GM18858 (cell line): ENCODE results near the gene SMIM36.
"Not testable (repeated sequence)": the region's sequence is repeated elsewhere in the genome, so short reads cannot be mapped to it uniquely, and the experiment has no call there.

Experiments used
- ATAC-seq: cut with Tn5 transposase; IDR thresholded peaks from one replicate; pipeline ENCODE4 v1.9.1; 2021; ENCODE audit not compliant: unreplicated experiment

SMIM36 gene

GRCh38 chr17:55456307-55457240 lies 54.7 kb downstream of the SMIM36 start:
- no peak for ATAC-seq

DNA sequence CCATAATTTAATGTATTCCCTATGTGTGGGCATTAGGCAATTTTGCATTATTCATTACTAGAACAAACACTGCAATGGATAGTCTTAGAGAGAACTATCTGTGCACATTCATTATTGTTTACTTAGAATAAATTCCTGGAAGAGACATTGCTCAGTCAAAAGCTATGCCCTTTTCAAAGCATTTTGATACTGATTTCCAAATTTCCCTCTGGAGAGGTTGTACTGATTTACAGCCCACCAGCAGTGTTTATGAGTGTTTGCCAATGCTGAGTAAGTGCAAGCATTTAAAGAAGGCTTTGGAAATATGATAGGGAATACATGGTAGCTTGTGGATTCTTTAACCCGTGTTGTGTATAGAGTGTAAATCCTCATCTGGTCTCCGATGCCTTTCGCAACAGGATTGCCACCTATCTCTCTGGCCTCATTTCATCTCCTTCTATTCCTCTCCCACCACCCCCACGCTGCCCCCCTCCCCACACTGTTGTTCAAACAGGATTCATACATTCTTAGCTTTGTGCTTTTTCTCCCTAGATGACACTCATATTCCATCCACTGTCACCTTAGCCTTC lies 56.3 kb downstream of the SMIM36 start:
- no peak for ATAC-seq

GRCh38 chr17:55453839-55454557 lies 57.3 kb downstream of the SMIM36 start:
- ATAC-seq: no peak

GRCh38 chr17:55452139-55452790 lies 59.0 kb downstream of the SMIM36 start:
- peak; percentile 46 for ATAC-seq

GRCh38 chr17:55451758-55452138 lies 59.5 kb downstream of the SMIM36 start:
- no peak for ATAC-seq

- no peak for ATAC-seq
Observed at GRCh38 chr17:55451203-55451641, 60.0 kb downstream of the SMIM36 start.

- ATAC-seq: no peak
Observed at GRCh38 chr17:55450232-55450825, 60.9 kb downstream of the SMIM36 start.

- ATAC-seq: no peak
Observed at GRCh38 chr17:55448681-55449080, 62.6 kb downstream of the SMIM36 start.

GRCh38 chr17:55446581-55447205 lies 64.6 kb downstream of the SMIM36 start:
- ATAC-seq: no peak

- not testable (repeated sequence) for ATAC-seq
Observed at GRCh38 chr17:55446004-55446403, 65.2 kb downstream of the SMIM36 start.

GRCh38 chr17:55444471-55445441 lies 66.5 kb downstream of the SMIM36 start:
- ATAC-seq: peak; percentile 77

DNA sequence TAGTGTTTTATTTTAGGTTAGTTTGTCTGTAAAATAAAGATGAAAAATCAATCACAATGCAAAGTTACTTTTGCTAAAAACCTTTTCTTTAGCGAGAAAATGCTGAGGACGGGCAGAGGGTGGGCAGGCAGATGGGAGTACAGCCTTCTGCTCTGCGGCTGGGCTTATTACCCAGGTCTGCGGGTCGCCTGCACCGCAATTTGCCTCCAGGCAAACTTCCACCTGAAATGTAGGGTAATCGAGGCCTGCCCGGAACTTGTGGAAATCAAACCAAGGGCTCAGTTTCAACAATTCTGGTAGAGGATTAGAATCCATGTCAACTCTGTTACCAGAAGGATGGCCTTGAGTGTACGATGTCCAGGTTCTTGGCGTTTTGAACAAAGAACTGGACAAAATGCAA lies 67.3 kb downstream of the SMIM36 start:
- no peak for ATAC-seq

- no peak for ATAC-seq
Observed at GRCh38 chr17:55442953-55443683, 68.1 kb downstream of the SMIM36 start.

DNA sequence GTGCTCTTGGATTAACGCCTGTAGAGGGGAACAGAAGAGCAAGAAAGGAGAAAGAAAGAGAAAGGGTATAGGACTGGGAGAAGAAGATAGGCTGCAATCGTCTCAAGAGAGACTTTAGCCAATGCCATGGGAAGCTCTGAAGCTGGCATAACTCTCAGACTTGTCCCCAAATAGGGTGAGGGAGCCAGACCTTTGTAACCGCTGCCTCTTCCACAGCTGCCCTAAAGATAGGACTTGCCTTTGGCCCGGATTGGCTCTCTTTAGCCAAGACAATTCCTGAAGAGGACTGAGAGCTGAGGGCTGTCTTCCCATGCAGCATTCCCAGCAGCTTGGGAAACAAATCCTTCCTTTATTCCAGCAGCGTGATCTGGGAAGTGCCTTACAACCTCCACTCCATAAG lies 68.8 kb downstream of the SMIM36 start:
- no peak for ATAC-seq

DNA sequence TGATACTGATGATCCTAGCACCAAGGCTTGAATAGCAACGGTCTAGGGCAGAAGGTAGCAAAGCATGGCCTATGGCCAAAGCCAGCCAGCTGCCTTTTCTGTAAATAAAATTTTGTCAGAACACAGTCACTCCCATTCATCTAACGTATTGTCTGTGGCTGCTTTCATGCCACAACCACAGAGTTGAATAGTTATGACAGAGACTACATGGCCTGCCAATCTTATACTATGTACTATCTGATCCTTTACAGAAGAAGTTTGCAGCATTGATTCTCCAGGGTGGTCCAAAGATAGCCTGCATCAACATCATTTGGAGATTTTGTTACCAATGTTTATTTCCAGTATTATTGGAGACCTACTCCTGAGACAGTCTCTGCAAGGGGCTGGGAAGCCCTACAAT lies 69.7 kb downstream of the SMIM36 start:
- ATAC-seq: no peak

DNA sequence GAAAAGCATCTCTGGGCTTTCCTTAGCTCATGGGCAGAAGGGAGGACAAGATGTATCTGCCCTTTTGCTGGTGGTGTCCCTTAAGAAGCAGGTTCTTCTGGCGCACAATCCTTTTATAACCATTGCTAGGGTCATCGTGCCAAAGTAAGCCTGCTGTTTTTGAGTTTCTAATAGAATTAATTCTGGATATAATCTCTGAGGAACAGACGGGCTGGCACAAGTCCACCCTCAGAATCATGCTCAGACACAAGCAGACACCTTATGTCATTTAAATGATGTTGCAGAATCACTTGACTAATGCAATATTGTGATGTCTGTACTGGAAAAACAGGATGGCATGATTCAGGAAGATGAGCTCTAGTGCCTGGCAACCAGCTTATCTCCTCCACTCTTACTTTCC lies 70.9 kb downstream of the SMIM36 start:
- ATAC-seq: no peak

DNA sequence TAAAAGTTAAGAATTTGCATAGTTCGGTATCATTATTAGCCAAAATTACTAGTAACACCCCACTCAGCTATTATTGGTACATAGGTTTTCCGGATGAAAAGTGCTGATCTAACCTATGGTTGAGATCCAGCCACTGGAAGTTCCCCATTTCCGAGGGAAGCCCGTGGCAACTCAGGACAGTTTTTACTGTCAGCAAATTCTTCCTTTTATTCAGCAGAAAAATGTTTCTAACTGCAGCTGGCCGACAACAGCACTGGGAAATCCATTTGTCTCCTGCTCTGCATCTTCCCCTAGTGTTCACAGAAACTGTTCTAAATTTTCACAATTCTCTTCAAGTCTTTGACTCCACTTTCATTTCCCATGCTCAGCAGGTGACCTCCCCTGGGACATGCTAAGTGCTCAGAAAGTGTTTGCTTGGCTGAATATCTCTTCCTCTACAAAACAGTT lies 74.1 kb downstream of the SMIM36 start:
- peak; percentile 73 for ATAC-seq
